ENCODE results near the gene ZNF507.

GRCh38 chr19:32354345-32354744, 8.9 kb downstream of the ZNF507 start:
- no peak for TF ChIP-seq CTCF (IDR thresholded peaks at IDR 0.05)
- no peak for TF ChIP-seq POLR2A (IDR thresholded peaks at IDR 0.05)

All from right lobe of liver (tissue), 4 donors.